ENCODE measurements around the gene PSMD6.

PSMD6 gene

GRCh38 chr3:63986831-63987230, 36.5 kb downstream of the PSMD6 start:
- TF ChIP-seq ZNF274 (IDR thresholded peaks at IDR 0.05; ENCODE audit: low read depth, low read length), result no peak
- H3K4me3 ChIP-seq (ENCODE audit: low read length), result no peak overlapping the region

- TF ChIP-seq ZNF274 (IDR thresholded peaks at IDR 0.05; ENCODE audit: low read depth, low read length), result no peak
- H3K4me3 ChIP-seq (ENCODE audit: low read length), result no peak overlapping the region
Measured at GRCh38 chr3:63986146-63986545, 37.1 kb downstream of the PSMD6 start.

GRCh38 chr3:63984391-63984790, 38.9 kb downstream of the PSMD6 start:
- no peak for TF ChIP-seq ZNF274 (IDR thresholded peaks at IDR 0.05; ENCODE audit: low read depth, low read length)
- H3K4me3 ChIP-seq (ENCODE audit: low read length), result no peak overlapping the region

GRCh38 chr3:63981980-63982379, 41.3 kb downstream of the PSMD6 start:
- H3K4me3 ChIP-seq (ENCODE audit: low read length), result no peak overlapping the region

GRCh38 chr3:63980830-63981498, 42.3 kb downstream of the PSMD6 start:
- no peak overlapping the region for H3K4me3 ChIP-seq (ENCODE audit: low read length)
- no peak for TF ChIP-seq ZNF274 (IDR thresholded peaks at IDR 0.05; ENCODE audit: low read depth, low read length)

More at GRCh38 chr3:63981980-63982379, 41.3 kb downstream of the PSMD6 start:
- TF ChIP-seq ZNF274 (IDR thresholded peaks at IDR 0.05; ENCODE audit: low read depth, low read length), result no peak

- TF ChIP-seq ZNF274 (IDR thresholded peaks at IDR 0.05; ENCODE audit: low read depth, low read length), result no peak
- H3K4me3 ChIP-seq (ENCODE audit: low read length), result no peak overlapping the region
Measured at GRCh38 chr3:63980019-63980418, 43.3 kb downstream of the PSMD6 start.

- no peak for TF ChIP-seq ZNF274 (IDR thresholded peaks at IDR 0.05; ENCODE audit: low read depth, low read length)
- no peak overlapping the region for H3K4me3 ChIP-seq (ENCODE audit: low read length)
Measured at GRCh38 chr3:63979093-63979885, 44.0 kb downstream of the PSMD6 start.

- no peak overlapping the region for H3K4me3 ChIP-seq (ENCODE audit: low read length)
- no peak for TF ChIP-seq ZNF274 (IDR thresholded peaks at IDR 0.05; ENCODE audit: low read depth, low read length)
Measured at GRCh38 chr3:63977893-63978292, 45.4 kb downstream of the PSMD6 start.

GRCh38 chr3:63976872-63977200, 46.5 kb downstream of the PSMD6 start:
- no peak for TF ChIP-seq ZNF274 (IDR thresholded peaks at IDR 0.05; ENCODE audit: low read depth, low read length)
- no peak overlapping the region for H3K4me3 ChIP-seq (ENCODE audit: low read length)

GRCh38 chr3:63976161-63976871, 47.0 kb downstream of the PSMD6 start:
- no peak for TF ChIP-seq ZNF274 (IDR thresholded peaks at IDR 0.05; ENCODE audit: low read depth, low read length)
- H3K4me3 ChIP-seq (ENCODE audit: low read length), result no peak overlapping the region

GRCh38 chr3:63975723-63976122, 47.6 kb downstream of the PSMD6 start:
- TF ChIP-seq ZNF274 (IDR thresholded peaks at IDR 0.05; ENCODE audit: low read depth, low read length), result no peak
- no peak overlapping the region for H3K4me3 ChIP-seq (ENCODE audit: low read length)

GRCh38 chr3:63974451-63974850, 48.8 kb downstream of the PSMD6 start:
- H3K4me3 ChIP-seq (ENCODE audit: low read length), result no peak overlapping the region
- no peak for TF ChIP-seq ZNF274 (IDR thresholded peaks at IDR 0.05; ENCODE audit: low read depth, low read length)

GRCh38 chr3:63973406-63973805, 49.9 kb downstream of the PSMD6 start:
- H3K4me3 ChIP-seq (ENCODE audit: low read length), result no peak overlapping the region
- TF ChIP-seq ZNF274 (IDR thresholded peaks at IDR 0.05; ENCODE audit: low read depth, low read length), result no peak

- no peak overlapping the region for H3K4me3 ChIP-seq (ENCODE audit: low read length)
- TF ChIP-seq ZNF274 (IDR thresholded peaks at IDR 0.05; ENCODE audit: low read depth, low read length), result no peak
Measured at GRCh38 chr3:63972987-63973386, 50.3 kb downstream of the PSMD6 start.

GRCh38 chr3:63972196-63972595, 51.1 kb downstream of the PSMD6 start:
- TF ChIP-seq ZNF274 (IDR thresholded peaks at IDR 0.05; ENCODE audit: low read depth, low read length), result no peak
- H3K4me3 ChIP-seq (ENCODE audit: low read length), result no peak overlapping the region
